Fibroblast of the aortic adventitia (primary cell): ENCODE measurements around the gene ATP11A. TPM values are rescaled to one million over a fixed set of nuclear protein-coding genes. Genes with fewer than 3 reads are reported as not detected.

Source experiments
- DNase-seq: peaks from one replicate; pipeline ENCODE4 v3.0.0-alpha.2; 2010; ENCODE audit warnings: low read depth
- H3K4me3 ChIP-seq: 2 replicates; pipeline ENCODE4 v1.5.1; 2011; ENCODE audit warnings: low read depth, mild to moderate bottlenecking, control low read depth, low read length, moderate library complexity
- total RNA-seq: library from RNA; depleted of rRNA; stranded (reverse); fragments of >200 nt; gene quantifications from 2 replicates; pipeline ENCODE4 v1.2.3, GENCODE V29; 2012; ENCODE audit warnings: low replicate concordance
- TF ChIP-seq, protein P1 (sequence below): IDR thresholded peaks from 2 replicates; pipeline ENCODE4 v1.5.1; 2011; ENCODE audit warnings: mild to moderate bottlenecking, low read length, control low read depth, inconsistent platforms; ENCODE audit not compliant: insufficient read depth

The ATP11A gene
- total RNA-seq, 1 donor, result 8.9 TPM

DNA sequence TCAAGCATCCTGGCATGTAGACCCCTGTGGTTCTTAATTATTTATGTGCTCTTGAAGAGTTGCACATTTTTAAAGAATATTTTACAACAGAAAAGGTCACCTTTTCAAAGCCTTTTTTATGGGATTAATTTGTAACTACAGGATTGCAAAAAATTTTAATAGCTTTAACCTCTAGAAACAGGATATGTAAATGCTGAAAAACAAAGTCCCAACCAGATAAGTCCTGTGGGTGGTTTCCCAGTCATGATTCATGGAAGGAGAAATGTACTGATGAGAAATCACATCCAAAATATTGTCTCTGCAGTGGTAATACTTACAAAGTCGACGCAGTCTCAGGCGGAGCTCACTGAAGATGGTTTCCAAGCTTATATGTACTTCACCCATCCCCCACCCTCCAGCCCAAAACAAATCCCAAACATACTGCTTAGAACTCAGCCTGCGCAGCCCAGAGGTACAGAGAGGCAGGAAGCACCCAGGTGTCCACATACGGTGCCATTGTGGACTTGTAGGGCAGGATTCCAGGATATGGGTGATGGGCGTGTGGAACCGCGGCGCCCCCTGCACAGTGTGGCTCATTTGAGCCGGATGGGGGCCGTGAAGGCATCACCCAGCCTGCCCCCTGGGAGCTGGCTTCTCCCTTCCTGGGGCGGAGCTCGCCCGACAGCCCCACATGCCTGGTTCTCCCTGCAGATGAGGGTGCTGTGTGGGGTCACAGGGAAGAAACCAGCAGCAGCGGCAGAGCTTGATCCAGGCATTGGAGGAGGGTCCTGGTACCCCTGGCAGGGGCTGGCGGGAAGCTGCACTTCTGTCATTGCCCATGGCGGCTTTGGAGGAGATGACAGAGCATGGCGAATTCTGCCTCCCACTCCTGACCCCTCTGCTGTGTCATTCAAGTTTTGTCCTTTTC lies 101.2 kb downstream of the ATP11A start:
- no peak overlapping the region for H3K4me3 ChIP-seq
- peak; percentile 23 for DNase-seq
- TF ChIP-seq, protein P1, sequence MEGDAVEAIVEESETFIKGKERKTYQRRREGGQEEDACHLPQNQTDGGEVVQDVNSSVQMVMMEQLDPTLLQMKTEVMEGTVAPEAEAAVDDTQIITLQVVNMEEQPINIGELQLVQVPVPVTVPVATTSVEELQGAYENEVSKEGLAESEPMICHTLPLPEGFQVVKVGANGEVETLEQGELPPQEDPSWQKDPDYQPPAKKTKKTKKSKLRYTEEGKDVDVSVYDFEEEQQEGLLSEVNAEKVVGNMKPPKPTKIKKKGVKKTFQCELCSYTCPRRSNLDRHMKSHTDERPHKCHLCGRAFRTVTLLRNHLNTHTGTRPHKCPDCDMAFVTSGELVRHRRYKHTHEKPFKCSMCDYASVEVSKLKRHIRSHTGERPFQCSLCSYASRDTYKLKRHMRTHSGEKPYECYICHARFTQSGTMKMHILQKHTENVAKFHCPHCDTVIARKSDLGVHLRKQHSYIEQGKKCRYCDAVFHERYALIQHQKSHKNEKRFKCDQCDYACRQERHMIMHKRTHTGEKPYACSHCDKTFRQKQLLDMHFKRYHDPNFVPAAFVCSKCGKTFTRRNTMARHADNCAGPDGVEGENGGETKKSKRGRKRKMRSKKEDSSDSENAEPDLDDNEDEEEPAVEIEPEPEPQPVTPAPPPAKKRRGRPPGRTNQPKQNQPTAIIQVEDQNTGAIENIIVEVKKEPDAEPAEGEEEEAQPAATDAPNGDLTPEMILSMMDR, result no peak

DNA sequence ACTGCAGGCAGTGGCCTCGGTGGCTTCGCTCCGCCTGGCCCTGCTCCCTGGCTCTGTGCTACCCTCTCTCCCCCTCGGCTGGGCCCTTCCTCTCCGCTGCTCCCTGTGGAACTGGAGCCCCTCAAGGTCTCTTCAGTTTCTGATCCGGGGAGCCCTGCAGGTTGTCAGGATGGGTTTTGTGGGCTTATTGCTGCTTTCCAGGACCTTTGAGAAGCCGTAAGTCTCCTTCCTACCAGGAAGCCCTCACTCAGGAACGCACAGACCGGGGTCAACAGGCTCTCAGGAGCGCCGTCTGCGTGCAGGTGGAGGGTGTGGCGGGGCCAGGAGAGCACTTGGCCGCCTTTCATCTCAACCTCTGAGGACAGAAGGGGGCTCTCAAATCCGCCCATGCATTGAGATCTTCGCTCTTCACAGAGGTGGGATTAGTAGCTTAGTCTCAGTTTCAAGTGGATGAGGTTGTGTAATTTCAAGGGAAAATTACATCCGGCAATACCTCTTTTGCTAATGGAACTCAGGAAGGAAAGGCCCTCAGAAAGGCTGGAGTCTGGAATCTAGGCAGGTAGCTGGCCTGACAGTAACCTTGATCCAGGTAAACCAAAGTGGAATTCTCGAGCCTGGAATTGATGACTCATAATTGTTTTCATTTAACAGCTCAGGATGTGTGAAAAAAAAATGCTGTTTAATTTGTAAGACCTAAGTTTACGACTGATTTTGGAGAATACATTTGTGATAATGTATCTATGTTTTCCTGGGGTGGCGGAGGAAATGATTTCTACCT lies 102.0 kb downstream of the ATP11A start:
- TF ChIP-seq, protein P1, result no peak
- no peak overlapping the region for H3K4me3 ChIP-seq
- no peak for DNase-seq

DNA sequence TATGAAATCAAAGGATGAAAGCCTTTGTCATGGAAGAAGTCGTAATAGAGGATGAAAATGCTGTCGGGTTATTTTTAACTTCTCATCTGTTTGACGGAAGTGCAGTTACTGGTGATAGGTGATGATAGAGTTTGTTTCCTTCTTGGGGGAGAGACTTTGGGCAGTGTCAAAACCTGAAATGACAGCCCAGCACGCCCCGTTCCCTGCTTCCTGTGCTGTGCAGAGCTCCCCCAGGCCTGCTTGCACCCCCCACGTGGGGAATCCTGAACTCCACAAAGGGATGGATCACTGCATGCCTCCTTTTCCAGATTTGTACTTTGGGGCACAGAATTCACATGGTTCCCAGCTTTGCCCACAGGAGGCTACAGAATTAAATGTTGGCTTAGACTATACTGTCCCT lies 102.7 kb downstream of the ATP11A start:
- H3K4me3 ChIP-seq, result no peak overlapping the region
- DNase-seq, result no peak
- TF ChIP-seq, protein P1, result no peak

DNA sequence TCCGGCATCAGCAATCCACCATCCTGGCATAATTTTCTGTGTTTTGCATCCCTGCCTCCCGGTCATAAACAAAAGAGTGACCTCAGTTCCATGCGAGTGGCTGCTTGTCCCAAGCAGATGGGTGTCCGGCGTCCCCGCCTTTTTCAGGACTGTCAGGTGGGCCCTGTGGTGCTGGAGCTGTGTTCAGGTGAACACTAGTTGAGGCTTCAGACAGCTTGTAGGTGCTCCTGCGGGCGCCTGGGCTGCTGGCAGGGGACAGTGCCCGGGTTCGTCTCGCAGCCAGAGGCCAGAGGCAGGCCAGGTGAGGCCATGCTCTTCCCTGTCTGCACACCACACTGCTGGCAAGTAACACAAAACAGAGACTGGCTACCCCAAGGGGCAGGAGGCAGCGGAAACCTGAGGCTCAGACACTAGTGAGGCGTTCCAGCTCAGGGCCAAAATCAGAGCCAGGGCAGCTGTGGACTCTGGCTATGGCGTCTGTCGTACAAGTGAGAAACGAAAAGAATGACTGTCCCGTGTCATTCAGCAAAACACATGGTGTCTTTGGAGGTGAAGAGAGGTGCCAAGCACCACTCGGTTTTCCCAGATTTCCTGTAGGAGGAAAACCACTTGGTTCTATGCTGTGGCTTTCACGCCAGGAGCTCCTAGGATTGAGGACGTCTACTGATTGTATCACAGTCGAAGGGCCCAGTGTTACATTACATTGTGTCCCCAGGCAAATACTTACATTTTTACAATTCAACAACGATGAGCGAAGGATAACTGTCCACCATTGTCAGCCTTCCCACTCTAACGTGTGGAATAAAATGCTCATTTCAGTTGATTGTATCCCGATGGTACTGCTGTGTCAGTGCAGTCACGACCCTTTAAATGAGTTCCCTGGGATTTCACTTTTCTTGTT lies 104.0 kb downstream of the ATP11A start:
- TF ChIP-seq, protein P1, result no peak
- DNase-seq, result no peak
- no peak overlapping the region for H3K4me3 ChIP-seq

DNA sequence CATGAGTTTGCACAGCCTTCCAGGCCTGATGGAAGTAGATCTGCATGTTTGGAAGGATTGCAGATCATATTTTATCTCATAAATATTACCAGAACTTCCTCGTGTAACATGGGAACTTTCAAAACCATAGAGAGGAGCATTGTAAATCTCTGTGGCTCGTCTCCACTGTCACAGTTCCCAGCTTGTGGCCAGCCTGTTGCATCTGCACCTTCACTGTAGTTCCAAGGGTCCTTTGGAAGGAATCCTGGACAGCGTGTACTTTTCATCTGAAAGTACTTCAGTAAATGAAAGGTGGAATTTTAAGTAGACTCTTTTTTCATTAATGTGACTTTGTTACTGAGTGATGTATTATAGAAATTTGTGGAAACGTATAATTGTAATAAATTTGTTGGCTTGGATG lies 105.4 kb downstream of the ATP11A start:
- TF ChIP-seq, protein P1, result no peak
- DNase-seq, result no peak
- no peak overlapping the region for H3K4me3 ChIP-seq

DNA sequence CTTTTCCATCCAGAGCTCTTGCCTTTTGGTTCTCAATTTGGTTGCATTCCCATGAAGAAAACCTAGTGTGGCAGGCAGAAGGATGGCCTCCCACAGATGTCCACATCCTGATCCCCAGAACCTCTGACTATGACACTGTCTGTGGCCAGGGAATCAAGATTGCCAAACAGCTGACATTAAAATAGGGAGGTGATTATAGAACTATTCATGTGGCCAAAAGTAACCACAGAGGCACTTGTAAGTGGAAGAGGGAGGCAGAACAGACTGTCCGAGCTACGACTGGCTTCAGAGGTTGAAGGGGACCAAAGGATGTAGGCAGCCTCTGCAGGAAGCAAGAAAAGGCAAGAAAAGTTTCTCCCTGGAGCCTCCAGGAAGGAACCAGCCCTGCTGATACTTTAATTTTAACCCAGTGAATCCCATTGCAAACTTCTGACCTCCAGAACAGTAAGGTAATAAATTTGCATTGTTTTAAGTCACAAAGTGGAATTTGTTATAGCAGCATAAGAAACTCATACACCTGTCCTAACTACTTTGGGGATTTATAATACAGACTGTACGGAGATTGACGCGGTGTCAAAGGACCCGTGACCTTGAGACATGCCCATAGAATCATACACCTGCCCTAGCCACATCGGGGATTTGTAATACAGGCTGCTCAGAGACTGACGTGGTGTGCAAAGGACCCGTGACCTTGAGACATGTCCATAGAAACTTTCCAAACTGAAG lies 106.5 kb downstream of the ATP11A start:
- TF ChIP-seq, protein P1, result no peak
- no peak overlapping the region for H3K4me3 ChIP-seq
- DNase-seq, result no peak
